Natural killer cell (primary cell): ENCODE measurements around the gene TMPRSS11E. TPM values are rescaled to one million over a fixed set of nuclear protein-coding genes. Genes with fewer than 3 reads are reported as not detected.
"Not testable (repeated sequence)": the region's sequence is repeated elsewhere in the genome, so short reads cannot be mapped to it uniquely, and the experiment has no call there.

ENCODE experiments used
- ATAC-seq, 3 donors: fragments of 150-1000 bp in 2 of 3; fragments of 200-7000 bp in 1 of 3; cut with Tn5 transposase; 1 replicate in 1 of 3; 2 replicates in 2 of 3; pipeline ENCODE4 v1.10.0; 2021; ENCODE audit warnings: mild to moderate bottlenecking in 2 of 3, moderate library complexity in 2 of 3
- DNase-seq, 2 donors: peaks; one replicate each; pipeline versions ENCODE4 v3.0.0 to v3.0.0-alpha.2; 2013 to 2021; ENCODE audit warnings: mixed read lengths in 1 of 2
- H3K27ac ChIP-seq: one replicate; pipeline ENCODE4 v1.5.1; 2013; ENCODE audit warnings: mild to moderate bottlenecking, low read length
- H3K27me3 ChIP-seq: one replicate; pipeline ENCODE4 v1.6.1; 2013; ENCODE audit warnings: low read length; ENCODE audit not compliant: control insufficient read depth, insufficient read depth
- H3K36me3 ChIP-seq: one replicate; pipeline ENCODE4 v1.6.1; 2013; ENCODE audit warnings: low read length; ENCODE audit not compliant: control insufficient read depth, insufficient read depth
- H3K4me1 ChIP-seq: one replicate; pipeline ENCODE4 v1.6.1; 2013; ENCODE audit warnings: low read length; ENCODE audit not compliant: control insufficient read depth, insufficient read depth
- H3K4me3 ChIP-seq: one replicate; pipeline ENCODE4 v1.5.1; 2013; ENCODE audit warnings: low read length
- H3K9me3 ChIP-seq: one replicate; pipeline ENCODE4 v1.6.1; 2013; ENCODE audit warnings: low read length; ENCODE audit not compliant: control insufficient read depth, insufficient read depth
- H3K27ac Mint-ChIP-seq, 2 donors: one replicate each; pipeline ENCODE4 v1.8.0; 2022; ENCODE audit warnings: mild to moderate bottlenecking in 2 of 2, mixed read lengths in 2 of 2, moderate library complexity in 1 of 2
- H3K27me3 Mint-ChIP-seq, 2 donors: one replicate each; pipeline ENCODE4 v1.8.0; 2022; ENCODE audit warnings: low read depth in 2 of 2, mixed read lengths in 2 of 2
- H3K36me3 Mint-ChIP-seq: one replicate; pipeline ENCODE4 v1.8.0; 2022; ENCODE audit warnings: mixed read lengths
- H3K4me1 Mint-ChIP-seq, 2 donors: one replicate each; pipeline ENCODE4 v1.8.0; 2022; ENCODE audit warnings: mixed read lengths in 2 of 2
- H3K4me3 Mint-ChIP-seq: one replicate; pipeline ENCODE4 v1.8.0; 2022; ENCODE audit warnings: mild to moderate bottlenecking, moderate library complexity, mixed read lengths
- H3K9me3 Mint-ChIP-seq, 2 donors: one replicate each; pipeline ENCODE4 v1.8.0; 2022; ENCODE audit warnings: mixed read lengths in 2 of 2
- CTCF ChIP-seq: fragments of 200-600 bp; IDR thresholded peaks from one replicate; pipeline ENCODE4 v1.8.0; 2022; ENCODE audit warnings: antibody characterized with exemption
- WGBS: methylation state at CpG from one replicate; pipeline ENCODE4 v1.1.7; 2013; ENCODE audit warnings: missing lambda C conversion rate; ENCODE audit not compliant: insufficient coverage; 5-methylcytosine and 5-hydroxymethylcytosine counted together
- intact Hi-C: fragments of 100-400 bp; cut with micrococcal nuclease; formaldehyde crosslinking; loops from one replicate; pipeline ENCODE4 v1.14.2; 2022
- total RNA-seq, 4 donors: library from RNA; stranded (reverse); fragments of 120-200 nt in 1 of 4; gene quantifications; one replicate each; pipeline versions ENCODE4 v1.2.3 to v1.2.4, GENCODE V29; 2013 to 2022

The TMPRSS11E gene
- total RNA-seq, 3 donors from 2014 or later (not counting 1 experiment from before 2014, with no cell fraction given) = not detected

GRCh38 chr4:68406479-68406859, 40.8 kb upstream of the TMPRSS11E start:
- Histone ChIP-seq H3K36me3 (no peaks in the 10 kb centered on the region), H3K9me3 (no peaks in the 10 kb centered on the region), H3K4me3 (no peak overlapping the region), H3K27ac (no peak overlapping the region), H3K4me1 (no peaks in the 10 kb centered on the region), H3K27me3 (no peaks in the 10 kb centered on the region)
- H3K36me3 Mint-ChIP-seq = no peaks in the 10 kb centered on the region
- intact Hi-C loops = no loop called here
- TF ChIP-seq CTCF = no peak
- ATAC-seq (no peak), DNase-seq (no peak)
- H3K4me3 Mint-ChIP-seq = no peak overlapping the region
- no CpG with 5 or more reads among the region's 3 CpGs for WGBS
- H3K27ac Mint-ChIP-seq = no peak overlapping the region
- peaks cover 0 to 6% of the 10 kb centered on the region in 2 donors for H3K27me3 Mint-ChIP-seq
- no peaks in the 10 kb centered on the region for H3K4me1 Mint-ChIP-seq
- H3K9me3 Mint-ChIP-seq = no peaks in the 10 kb centered on the region

GRCh38 chr4:68407015-68407867, 40.0 kb upstream of the TMPRSS11E start:
- H3K4me3 Mint-ChIP-seq, H3K27ac Mint-ChIP-seq, H3K27me3 ChIP-seq, H3K4me3 ChIP-seq, H3K36me3 Mint-ChIP-seq, H3K4me1 ChIP-seq, H3K9me3 Mint-ChIP-seq, DNase-seq, H3K9me3 ChIP-seq, H3K27me3 Mint-ChIP-seq, ATAC-seq, H3K36me3 ChIP-seq, H3K27ac ChIP-seq, intact Hi-C loops, H3K4me1 Mint-ChIP-seq: not testable (repeated sequence)
- 79% methylated on average over 10 of the region's 10 CpGs for WGBS

GRCh38 chr4:68407868-68408190, 39.4 kb upstream of the TMPRSS11E start:
- no peak overlapping the region for H3K4me3 Mint-ChIP-seq
- no peaks in the 10 kb centered on the region for H3K4me1 Mint-ChIP-seq
- no peak for ATAC-seq
- H3K27me3 ChIP-seq = no peaks in the 10 kb centered on the region
- no peak overlapping the region for H3K4me3 ChIP-seq
- no peak overlapping the region for H3K27ac ChIP-seq
- WGBS = 90% methylated on average over 2 of the region's 3 CpGs
- no peaks in the 10 kb centered on the region for H3K36me3 Mint-ChIP-seq
- H3K9me3 ChIP-seq = no peaks in the 10 kb centered on the region
- intact Hi-C loops = no loop called here
- H3K27me3 Mint-ChIP-seq = peaks cover 0 to 6% of the 10 kb centered on the region in 2 donors
- H3K4me1 ChIP-seq = no peaks in the 10 kb centered on the region
- no peak for DNase-seq
- H3K9me3 Mint-ChIP-seq = no peaks in the 10 kb centered on the region
- no peak overlapping the region for H3K27ac Mint-ChIP-seq
- TF ChIP-seq CTCF = no peak
- no peaks in the 10 kb centered on the region for H3K36me3 ChIP-seq

- Mint-ChIP-seq H3K4me3 (no peak overlapping the region), H3K36me3 (no peaks in the 10 kb centered on the region), H3K4me1 (no peaks in the 10 kb centered on the region), H3K27ac (no peak overlapping the region), H3K9me3 (no peaks in the 10 kb centered on the region), H3K27me3 (peaks cover 0 to 6% of the 10 kb centered on the region in 2 donors)
- WGBS = 86% methylated on average over 2 of the region's 2 CpGs
- TF ChIP-seq CTCF = no peak
- Histone ChIP-seq H3K36me3 (no peaks in the 10 kb centered on the region), H3K27ac (no peak overlapping the region), H3K4me3 (no peak overlapping the region), H3K9me3 (no peaks in the 10 kb centered on the region), H3K27me3 (no peaks in the 10 kb centered on the region), H3K4me1 (no peaks in the 10 kb centered on the region)
- ATAC-seq (no peak), DNase-seq (no peak)
- intact Hi-C loops = no loop called here
Measured at GRCh38 chr4:68410149-68410548, 37.1 kb upstream of the TMPRSS11E start.
